Thyroid gland (tissue), 4 donors: ENCODE results near the gene TRIL. TPM values are rescaled to one million over a fixed set of nuclear protein-coding genes. Genes with fewer than 3 reads are reported as not detected.

ENCODE experiments used
- DNase-seq, 2 donors: peaks; one replicate each; pipeline ENCODE4 v3.0.0-alpha.2; 2019
- H3K27ac ChIP-seq, 3 donors: fragments of 200-600 bp; sonication (generic); 1 replicate in 2 of 3; 2 replicates in 1 of 3; pipeline ENCODE4 v1.5.1; 2016 to 2019; ENCODE audit warnings: mild to moderate bottlenecking in 1 of 3, moderate library complexity in 1 of 3
- H3K27me3 ChIP-seq: fragments of 200-600 bp; sonication (generic); one replicate; pipeline ENCODE4 v1.5.1; 2019
- H3K36me3 ChIP-seq, 2 donors: fragments of 200-600 bp; sonication (generic); one replicate each; pipeline ENCODE4 v1.5.1; 2016 to 2019
- H3K4me1 ChIP-seq, 2 donors: fragments of 200-600 bp; sonication (generic); one replicate each; pipeline ENCODE4 v1.5.1; 2017 to 2019
- H3K4me3 ChIP-seq, 3 donors: fragments of 200-600 bp; sonication (generic); replicated peaks in 1 of 3; 1 replicate in 2 of 3; 2 replicates in 1 of 3; pipeline ENCODE4 v1.5.1; 2016; ENCODE audit warnings: mild to moderate bottlenecking in 1 of 3
- H3K9me3 ChIP-seq: fragments of 200-600 bp; sonication (generic); one replicate; pipeline ENCODE4 v1.5.1; 2017
- POLR2A ChIP-seq, 2 donors: fragments of 450-650 bp; IDR thresholded peaks; one replicate each; pipeline ENCODE4 v1.6.1; 2017; ENCODE audit warnings: antibody characterized with exemption in 2 of 2, mild to moderate bottlenecking in 2 of 2, moderate library complexity in 1 of 2
- WGBS, 2 donors: methylation state at CpG; one replicate each; pipeline ENCODE4 v1.1.5; 2017; 5-methylcytosine and 5-hydroxymethylcytosine counted together
- intact Hi-C: fragments of 100-400 bp; cut with DNase I; formaldehyde crosslinking; loops from one replicate; pipeline ENCODE4 v1.15.1; 2023
- total RNA-seq, 4 donors: library from RNA; depleted of rRNA; stranded (reverse); fragments of >200 nt; gene quantifications; one replicate each; pipeline ENCODE4 v1.2.3, GENCODE V29; 2016
- TF ChIP-seq, protein P1 (sequence below), 6 experiments: fragments of 200-600 bp in 3 of 6; fragments of 450-650 bp in 3 of 6; sonication (generic) in 3 of 6; IDR thresholded peaks; one replicate each; pipeline ENCODE4 v1.5.1; 2016 to 2019; ENCODE audit warnings: antibody characterized with exemption in 6 of 6, mild to moderate bottlenecking in 2 of 6, inconsistent platforms in 1 of 6, moderate library complexity in 1 of 6

The TRIL gene
- total RNA-seq, 4 donors from 2014 or later = 3.3 to 11.0 (median 9.7) TPM

GRCh38 chr7:28960071-28960840 lies 2.1 kb upstream of the TRIL start:
- WGBS, 2 donors = 88 to 95% methylated on average over 7 of the region's 7 CpGs
- DNase-seq = no peak
- TF ChIP-seq, protein P1, sequence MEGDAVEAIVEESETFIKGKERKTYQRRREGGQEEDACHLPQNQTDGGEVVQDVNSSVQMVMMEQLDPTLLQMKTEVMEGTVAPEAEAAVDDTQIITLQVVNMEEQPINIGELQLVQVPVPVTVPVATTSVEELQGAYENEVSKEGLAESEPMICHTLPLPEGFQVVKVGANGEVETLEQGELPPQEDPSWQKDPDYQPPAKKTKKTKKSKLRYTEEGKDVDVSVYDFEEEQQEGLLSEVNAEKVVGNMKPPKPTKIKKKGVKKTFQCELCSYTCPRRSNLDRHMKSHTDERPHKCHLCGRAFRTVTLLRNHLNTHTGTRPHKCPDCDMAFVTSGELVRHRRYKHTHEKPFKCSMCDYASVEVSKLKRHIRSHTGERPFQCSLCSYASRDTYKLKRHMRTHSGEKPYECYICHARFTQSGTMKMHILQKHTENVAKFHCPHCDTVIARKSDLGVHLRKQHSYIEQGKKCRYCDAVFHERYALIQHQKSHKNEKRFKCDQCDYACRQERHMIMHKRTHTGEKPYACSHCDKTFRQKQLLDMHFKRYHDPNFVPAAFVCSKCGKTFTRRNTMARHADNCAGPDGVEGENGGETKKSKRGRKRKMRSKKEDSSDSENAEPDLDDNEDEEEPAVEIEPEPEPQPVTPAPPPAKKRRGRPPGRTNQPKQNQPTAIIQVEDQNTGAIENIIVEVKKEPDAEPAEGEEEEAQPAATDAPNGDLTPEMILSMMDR (IDR thresholded peaks at IDR 0.05) = no peak
- TF ChIP-seq POLR2A (IDR thresholded peaks at IDR 0.05) = no peak

GRCh38 chr7:28958980-28959347 lies 834 bp upstream of the TRIL start:
- no peak overlapping the region for H3K4me3 ChIP-seq
- 89 to 91% methylated on average over 6 of the region's 6 CpGs for WGBS, 2 donors
- intact Hi-C loops = loop anchor here (5.0 kb wide), 1 partner anchor 148 kb away; no protein-coding TSS in a partner anchor
- H3K4me1 ChIP-seq = peaks cover 14 to 40% of the 10 kb centered on the region in 2 donors
- peak overlapping the region; percentile 11 to 81 (median 73) for H3K27ac ChIP-seq
- no peak for DNase-seq
- H3K9me3 ChIP-seq = no peaks in the 10 kb centered on the region
- no peaks in the 10 kb centered on the region for H3K36me3 ChIP-seq
- no peak for TF ChIP-seq POLR2A (IDR thresholded peaks at IDR 0.05)
- TF ChIP-seq, protein P1 (IDR thresholded peaks at IDR 0.05) = no peak
- no peaks in the 10 kb centered on the region for H3K27me3 ChIP-seq

More at GRCh38 chr7:28960071-28960840, 2.1 kb upstream of the TRIL start:
- no peaks in the 10 kb centered on the region for H3K27me3 ChIP-seq
- H3K36me3 ChIP-seq = no peaks in the 10 kb centered on the region
- H3K4me1 ChIP-seq = peaks cover 11 to 29% of the 10 kb centered on the region in 2 donors
- H3K9me3 ChIP-seq = no peaks in the 10 kb centered on the region
- intact Hi-C loops = loop anchor here (5.0 kb wide), 1 partner anchor 33 kb away; no protein-coding TSS in a partner anchor
- no peak overlapping the region for H3K27ac ChIP-seq
- no peak overlapping the region for H3K4me3 ChIP-seq

DNA sequence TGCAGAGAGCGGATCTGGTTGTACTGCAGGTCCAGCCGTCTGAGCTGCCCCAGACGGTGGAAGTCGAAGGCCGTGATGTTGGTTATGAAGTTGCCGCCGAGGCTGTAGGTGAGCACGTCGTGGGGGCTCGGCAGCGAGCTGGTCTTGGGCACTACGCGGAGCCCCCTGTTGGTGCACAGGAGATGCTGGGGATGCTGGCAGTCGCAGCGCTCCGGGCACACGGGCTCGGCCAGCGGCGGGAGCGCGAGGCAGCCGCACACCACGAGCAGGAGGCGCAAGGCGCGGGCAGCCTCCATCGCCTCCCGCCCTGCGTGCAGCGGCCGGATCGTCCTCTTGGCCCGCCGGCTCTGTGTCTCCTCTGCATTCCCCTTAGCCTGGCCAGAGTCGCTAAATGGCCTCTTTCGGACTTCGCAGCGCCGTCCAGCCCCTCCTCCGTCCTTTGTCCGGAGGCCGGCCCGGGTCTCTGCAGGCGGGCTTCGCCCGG lies 337 bp downstream of the TRIL start:
- peak in 1 of 2 donors; percentile 27 for DNase-seq

DNA sequence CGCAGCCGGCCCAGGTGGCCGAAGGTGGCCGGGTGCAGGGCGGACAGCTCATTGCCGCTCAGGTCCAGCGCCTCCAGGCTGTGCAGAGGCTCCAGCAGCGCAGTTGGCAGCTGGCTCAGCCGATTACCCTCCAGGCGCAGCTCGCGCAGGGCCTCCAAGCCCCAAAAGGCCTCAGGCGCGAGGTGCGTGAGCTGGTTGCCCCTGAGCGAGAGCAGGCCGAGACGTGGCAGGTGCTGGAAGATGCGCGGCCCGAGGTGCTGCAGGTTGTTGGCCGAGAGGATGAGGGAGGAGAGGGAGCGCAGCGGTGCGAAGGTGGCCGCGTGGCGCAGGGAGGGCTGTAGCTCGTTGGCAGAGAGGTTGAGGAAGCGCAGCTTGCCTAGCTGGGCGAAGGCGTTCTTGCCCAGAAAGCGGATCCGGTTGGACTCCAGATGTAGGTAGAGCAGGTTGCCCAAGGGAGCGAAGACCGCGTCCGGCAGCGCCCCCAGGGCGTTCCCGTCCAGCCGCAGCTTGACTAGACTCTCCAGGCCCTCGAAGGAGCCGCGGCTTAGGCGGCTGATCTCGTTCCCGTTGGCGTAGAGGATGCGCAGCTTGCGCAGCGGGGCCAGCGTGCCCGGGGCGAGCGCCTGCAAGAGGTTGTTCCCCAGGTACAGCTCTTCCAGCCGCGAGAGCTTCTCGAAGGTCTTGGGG lies 923 bp downstream of the TRIL start:
- H3K4me1 ChIP-seq = peaks cover 19 to 46% of the 10 kb centered on the region in 2 donors
- peak overlapping the region; percentile 5 to 81 (median 73) for H3K27ac ChIP-seq
- H3K9me3 ChIP-seq = no peaks in the 10 kb centered on the region
- intact Hi-C loops = loop anchor here (5.0 kb wide), 1 partner anchor 150 kb away; no protein-coding TSS in a partner anchor
- H3K36me3 ChIP-seq = no peaks in the 10 kb centered on the region
- 3 to 6% methylated on average over 23 to 26 of the region's 59 CpGs for WGBS, 2 donors
- no peaks in the 10 kb centered on the region for H3K27me3 ChIP-seq
- TF ChIP-seq, protein P1 (IDR thresholded peaks at IDR 0.05) = no peak
- TF ChIP-seq POLR2A (IDR thresholded peaks at IDR 0.05) = no peak
- DNase-seq = peak; percentile 41 to 52
- peak overlapping the region; percentile 45 to 61 (median 46) for H3K4me3 ChIP-seq

More for the DNA sequence above, 337 bp downstream of the TRIL start:
- H3K36me3 ChIP-seq = no peaks in the 10 kb centered on the region
- 6% methylated on average over 6 of the region's 47 CpGs; no CpG with 5 or more reads in 1 of the 2 donors for WGBS, 2 donors
- TF ChIP-seq, protein P1 (IDR thresholded peaks at IDR 0.05) = no peak
- no peak for TF ChIP-seq POLR2A (IDR thresholded peaks at IDR 0.05)
- H3K27ac ChIP-seq = peak overlapping the region; percentile 43 to 81 (median 73)
- intact Hi-C loops = loop anchor here (5.0 kb wide), 1 partner anchor 150 kb away; no protein-coding TSS in a partner anchor
- peaks cover 19 to 47% of the 10 kb centered on the region in 2 donors for H3K4me1 ChIP-seq
- H3K4me3 ChIP-seq = peak overlapping the region in 2 of 3 donors; percentile 45 to 61
- no peaks in the 10 kb centered on the region for H3K9me3 ChIP-seq
- H3K27me3 ChIP-seq = no peaks in the 10 kb centered on the region
